Muscle of back (tissue), 11 donors: ENCODE results near the gene ACADVL. TPM values are rescaled to one million over a fixed set of nuclear protein-coding genes. Genes with fewer than 3 reads are reported as not detected.
A peak's percentile ranks its signal among the peaks of the same experiment; 100 is the strongest.

Experiments
- DNase-seq, 3 donors: peaks; one replicate each; pipeline versions ENCODE4 v3.0.0 to v3.0.0-alpha.2; 2013
- polyA plus RNA-seq, 10 donors: library from polyadenylated mRNA; unstranded; fragments of 120-200 nt; gene quantifications; one replicate each; pipeline ENCODE4 v1.2.1, GENCODE V29; 2013; ENCODE audit not compliant: insufficient read length in 10 of 10

ACADVL gene
- polyA plus RNA-seq, 10 donors = 178 to 376 (median 256) TPM

GRCh38 chr17:7215652-7216180 lies 4.0 kb upstream of the ACADVL start:
- no peak for DNase-seq

GRCh38 chr17:7216242-7217112 lies 3.3 kb upstream of the ACADVL start:
- DNase-seq = peak in 1 of 3 donors; percentile 39

- DNase-seq = peak; percentile 69 to 92 (median 88)
Measured at GRCh38 chr17:7217113-7217987, 2.4 kb upstream of the ACADVL start.

- no peak for DNase-seq
Measured at GRCh38 chr17:7218166-7218565, 1.6 kb upstream of the ACADVL start.

- DNase-seq = no peak
Measured at GRCh38 chr17:7218758-7219157, 980 bp upstream of the ACADVL start.

- DNase-seq = no peak
Measured at GRCh38 chr17:7219229-7219811, 418 bp upstream of the ACADVL start.

GRCh38 chr17:7220593-7221277 lies 997 bp downstream of the ACADVL start:
- DNase-seq = peak in 1 of 3 donors; percentile 57

- no peak for DNase-seq
Measured at GRCh38 chr17:7221278-7222092, 1.7 kb downstream of the ACADVL start.

GRCh38 chr17:7222093-7222971 lies 2.6 kb downstream of the ACADVL start:
- peak in 1 of 3 donors; percentile 45 for DNase-seq

GRCh38 chr17:7222972-7223292 lies 3.2 kb downstream of the ACADVL start:
- no peak for DNase-seq

GRCh38 chr17:7223375-7223774 lies 3.6 kb downstream of the ACADVL start:
- DNase-seq = no peak

- peak in 1 of 3 donors; percentile 10 for DNase-seq
Measured at GRCh38 chr17:7224110-7224509, 4.4 kb downstream of the ACADVL start.

GRCh38 chr17:7224661-7225111 lies 4.9 kb downstream of the ACADVL start:
- DNase-seq = peak in 1 of 3 donors; percentile 7

- peak in 1 of 3 donors; percentile 6 for DNase-seq
Measured at GRCh38 chr17:7225711-7226331, 6.1 kb downstream of the ACADVL start.

GRCh38 chr17:7226721-7227710 lies 7.3 kb downstream of the ACADVL start:
- DNase-seq = no peak

GRCh38 chr17:7228920-7229319 lies 9.2 kb downstream of the ACADVL start:
- no peak for DNase-seq

- DNase-seq = no peak
Measured at GRCh38 chr17:7229504-7229903, 9.8 kb downstream of the ACADVL start.

GRCh38 chr17:7232114-7232513 lies 12.4 kb downstream of the ACADVL start:
- no peak for DNase-seq
